HUDEP-2 (cell line): ENCODE results near the gene FBXW9.

ENCODE experiments used
- DNase-seq, 76 experiments: peaks; one replicate each; lab custom pipeline; 2025; ENCODE audit not compliant: unreplicated experiment in 76 of 76; lab: John Stamatoyannopoulos, UW

The FBXW9 gene

DNA sequence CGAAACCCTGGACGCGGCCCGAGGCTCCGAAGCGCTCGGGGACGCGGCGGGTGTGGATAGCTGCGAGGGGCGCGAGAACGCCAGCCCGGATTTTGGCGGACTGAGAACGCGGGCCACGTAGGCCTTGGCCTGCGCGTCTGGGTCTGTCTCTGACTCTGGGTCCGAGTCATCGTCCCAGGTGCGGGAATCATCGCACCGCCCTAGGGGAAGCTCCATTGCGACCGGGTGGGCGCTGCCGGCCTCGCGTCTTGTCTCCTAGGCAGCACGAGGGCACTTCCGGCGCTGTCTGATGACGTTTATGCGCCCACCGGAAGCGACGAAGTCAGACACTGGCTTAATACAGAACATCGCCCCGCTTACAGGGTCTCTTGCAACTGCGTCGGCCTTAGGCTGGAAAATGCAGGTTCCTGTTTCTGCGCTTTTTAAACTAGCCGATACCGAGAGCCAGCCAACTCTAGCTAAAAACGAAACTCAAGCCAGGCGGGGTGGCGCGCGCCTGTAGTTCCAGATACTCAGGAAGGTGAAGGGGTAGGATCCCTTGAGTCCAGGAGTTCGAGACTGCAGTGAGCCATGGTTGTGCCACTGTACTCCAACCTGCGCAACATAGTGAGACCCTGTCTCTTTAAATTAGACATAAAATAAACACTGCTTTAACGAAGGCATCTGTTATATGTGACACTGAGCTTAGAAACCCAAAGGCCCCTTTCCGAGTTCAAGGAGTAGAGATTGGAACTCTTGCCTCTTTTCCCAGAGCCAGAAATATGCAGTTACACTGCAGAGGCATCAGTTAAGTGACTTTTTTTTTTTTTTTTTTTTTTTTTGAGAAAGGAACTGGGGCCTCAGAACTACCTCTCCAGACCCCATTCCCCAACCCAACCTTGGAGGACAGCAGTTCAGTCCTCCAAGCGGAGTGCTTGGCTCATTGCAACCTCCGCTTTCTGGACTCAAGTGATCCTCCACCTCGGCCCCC is at the start of gene FBXW9:
Gene FBXW9 (minus strand): TSS at position 266 of the 970 bp plus-strand sequence. CDS start 50 bp downstream, at position 216.
- DNase-seq, result peak; percentile 51 to 97 (median 93)

DNA sequence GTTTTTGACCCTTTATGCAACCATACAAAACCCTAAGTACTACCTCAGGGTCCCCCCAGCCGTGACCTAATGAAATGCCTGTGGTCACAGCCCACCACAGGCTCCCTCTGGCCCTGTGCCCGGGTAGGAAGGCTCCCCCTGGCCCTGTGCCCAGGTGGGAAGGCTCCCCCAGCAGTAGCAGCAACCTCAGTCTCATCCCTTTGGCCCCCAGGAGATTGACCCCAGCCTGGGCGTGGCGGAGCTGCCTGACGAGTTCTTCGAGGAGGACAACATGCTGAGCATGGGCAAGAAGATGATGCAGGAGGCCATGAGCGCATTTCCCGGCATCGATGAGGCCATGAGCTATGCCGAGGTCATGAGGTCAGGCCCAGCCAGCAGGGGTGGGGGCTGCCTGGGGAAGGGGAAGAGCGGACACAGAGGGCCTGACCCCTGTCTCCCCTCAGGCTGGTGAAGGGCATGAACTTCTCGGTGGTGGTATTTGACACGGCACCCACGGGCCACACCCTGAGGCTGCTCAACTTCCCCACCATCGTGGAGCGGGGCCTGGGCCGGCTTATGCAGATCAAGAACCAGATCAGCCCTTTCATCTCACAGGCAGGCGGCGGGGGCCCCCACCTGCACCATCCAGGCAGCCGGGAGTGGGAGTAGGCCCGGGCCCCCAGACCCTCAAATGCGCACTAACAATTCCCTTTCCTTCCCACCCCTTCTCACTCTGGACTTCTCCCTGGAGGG is 48.9 kb upstream of the FBXW9 start:
- DNase-seq, result no peak

DNA sequence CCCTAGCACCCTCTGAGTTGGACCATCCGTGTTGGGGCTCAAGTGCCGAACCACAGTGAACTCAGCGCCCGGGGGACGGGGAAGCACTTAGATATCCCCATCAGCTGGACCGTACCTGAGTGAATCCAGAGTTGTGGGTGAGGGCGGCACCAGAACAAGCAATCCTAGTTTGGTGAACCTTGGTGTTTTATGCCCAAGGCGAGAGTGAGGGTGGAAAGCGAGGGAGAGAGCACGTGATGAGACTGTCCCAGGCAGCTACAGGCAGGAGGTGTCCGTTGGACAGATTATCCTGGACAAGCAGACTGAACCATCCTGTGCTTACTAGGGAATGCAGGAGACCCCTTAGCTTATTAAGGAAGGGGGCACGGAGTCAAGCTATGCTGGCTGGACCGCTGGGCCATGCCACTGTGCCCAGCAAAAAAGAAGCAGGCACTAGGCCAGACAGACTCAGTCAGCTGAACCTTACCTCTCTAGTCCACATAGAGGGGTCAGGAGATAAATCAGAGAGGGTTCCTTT is 41.5 kb upstream of the FBXW9 start:
- no peak for DNase-seq

DNA sequence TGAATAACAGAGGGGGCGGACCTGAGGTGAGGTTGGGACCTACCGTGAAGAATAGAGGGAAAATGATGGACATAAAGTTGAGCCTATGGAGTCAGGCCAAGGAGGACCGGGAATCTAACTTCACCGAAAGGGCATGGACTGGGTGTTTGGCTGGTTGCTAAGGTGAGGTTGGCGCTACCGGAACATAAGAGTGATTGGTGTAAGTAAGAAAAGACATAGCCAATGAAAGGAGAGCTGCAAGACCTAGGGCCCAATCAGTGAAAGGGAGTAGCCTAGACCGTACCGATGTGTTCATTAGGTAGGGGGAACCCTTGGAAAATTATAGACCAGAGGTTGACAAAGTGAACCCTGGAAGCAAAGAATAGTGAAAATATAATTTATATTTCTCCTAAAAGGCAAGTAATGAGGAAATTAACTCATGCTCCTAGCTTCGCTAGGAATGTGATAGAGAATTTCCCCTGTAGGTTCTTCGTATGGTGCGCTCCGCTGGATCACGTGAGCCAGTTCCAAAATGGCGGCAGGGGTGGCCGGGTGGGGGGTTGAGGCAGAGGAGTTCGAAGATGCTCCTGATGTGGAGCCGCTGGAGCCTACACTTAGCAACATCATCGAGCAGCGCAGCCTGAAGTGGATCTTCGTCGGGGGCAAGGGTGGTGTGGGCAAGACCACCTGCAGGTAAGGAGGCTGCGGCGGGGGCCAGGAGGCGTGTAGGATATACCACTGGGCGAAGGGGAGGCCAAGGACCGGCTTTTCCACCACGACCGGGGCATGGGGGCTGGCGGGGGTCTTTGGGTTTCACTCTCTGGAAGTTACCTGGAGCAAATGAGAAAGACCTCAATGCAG is 40.8 kb upstream of the FBXW9 start, which contains the start of gene GET3:
Gene GET3 (plus strand): TSS at position 503 of the 840 bp plus-strand sequence. CDS start 9 bp downstream, at position 512.
- DNase-seq, result peak in 75 of 76 experiments; percentile 86 to 100 (median 99)

DNA sequence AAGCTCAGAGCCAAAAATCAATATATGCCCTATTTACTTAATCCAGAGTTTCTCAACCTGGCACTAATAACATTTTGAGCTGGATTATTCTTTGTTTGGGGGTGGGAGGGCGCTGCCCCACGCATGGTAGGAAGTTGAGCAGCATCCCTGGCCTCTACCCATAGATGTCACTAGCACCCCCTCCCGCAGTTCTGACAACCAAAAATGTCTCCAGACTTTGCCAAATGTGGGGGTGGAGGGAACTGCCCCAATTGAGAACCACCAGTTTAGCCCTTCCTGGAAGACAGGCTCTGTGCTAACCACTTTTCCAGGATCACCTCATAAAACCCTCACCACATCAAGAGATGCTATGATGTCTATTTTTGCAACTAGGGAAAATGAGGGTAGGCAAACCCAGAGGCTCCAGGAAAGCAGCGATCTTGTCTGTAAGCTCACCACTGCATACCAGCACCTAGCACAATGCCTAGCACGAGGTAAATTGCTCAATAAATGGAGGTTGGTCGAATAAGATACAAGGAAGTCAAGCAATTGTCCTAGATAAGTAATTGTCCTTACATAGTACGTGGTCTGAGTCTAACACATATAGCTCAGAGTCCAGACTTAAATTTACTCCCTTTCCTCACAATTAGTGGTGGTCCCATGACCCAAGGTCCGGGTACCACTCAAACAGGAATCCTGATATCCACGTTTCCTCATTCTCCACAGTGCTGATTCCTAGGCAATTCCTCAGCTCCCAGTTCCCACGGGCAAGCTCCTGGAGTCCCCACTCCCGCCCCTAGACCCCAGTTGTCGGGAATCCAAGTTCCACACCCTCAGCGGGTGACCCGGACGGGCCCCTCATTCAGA is 37.2 kb upstream of the FBXW9 start:
- DNase-seq, result peak in 70 of 76 experiments; percentile 34 to 89 (median 67)

DNA sequence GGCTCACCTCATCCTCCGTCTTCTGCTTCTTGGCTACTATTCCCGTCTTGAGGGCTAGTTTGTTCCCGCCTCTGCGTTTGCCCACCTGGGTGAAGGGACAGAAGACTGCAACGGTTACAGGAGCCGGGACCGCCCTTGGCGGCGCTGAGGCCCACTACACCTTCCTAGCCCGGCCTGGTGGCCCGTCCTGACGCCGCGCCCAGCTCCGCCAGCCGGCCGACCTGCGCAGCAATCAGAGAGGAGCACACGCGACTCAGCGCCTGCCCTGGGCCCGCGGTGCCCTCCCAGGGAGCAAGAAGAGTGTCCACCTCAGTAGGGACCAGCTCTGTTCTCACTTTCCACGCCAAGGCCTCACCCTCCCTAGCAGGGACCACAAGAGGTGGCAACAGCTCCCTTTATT is 34.9 kb upstream of the FBXW9 start:
- DNase-seq, result no peak

DNA sequence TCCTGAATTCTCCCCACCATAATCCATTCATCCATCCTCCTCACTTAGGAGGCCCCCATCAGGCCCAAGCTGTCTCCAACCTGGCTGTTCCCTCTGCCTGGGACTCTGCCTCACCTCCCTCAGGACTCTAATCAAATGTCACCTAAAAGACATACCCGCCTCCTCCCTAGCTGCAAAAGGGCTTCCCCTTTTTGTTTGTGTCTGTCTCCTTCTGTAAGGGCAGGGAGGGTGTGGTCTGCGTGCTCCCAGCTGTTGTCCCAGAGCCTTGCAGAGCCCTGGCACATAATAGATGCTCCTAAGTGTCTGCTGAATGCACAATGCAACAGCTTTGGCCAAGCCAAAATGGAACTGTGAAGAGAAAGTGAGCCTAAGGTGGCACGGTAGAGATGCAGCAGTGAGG is 33.6 kb upstream of the FBXW9 start:
- DNase-seq, result peak in 20 of 76 experiments; percentile 13 to 60 (median 30)

DNA sequence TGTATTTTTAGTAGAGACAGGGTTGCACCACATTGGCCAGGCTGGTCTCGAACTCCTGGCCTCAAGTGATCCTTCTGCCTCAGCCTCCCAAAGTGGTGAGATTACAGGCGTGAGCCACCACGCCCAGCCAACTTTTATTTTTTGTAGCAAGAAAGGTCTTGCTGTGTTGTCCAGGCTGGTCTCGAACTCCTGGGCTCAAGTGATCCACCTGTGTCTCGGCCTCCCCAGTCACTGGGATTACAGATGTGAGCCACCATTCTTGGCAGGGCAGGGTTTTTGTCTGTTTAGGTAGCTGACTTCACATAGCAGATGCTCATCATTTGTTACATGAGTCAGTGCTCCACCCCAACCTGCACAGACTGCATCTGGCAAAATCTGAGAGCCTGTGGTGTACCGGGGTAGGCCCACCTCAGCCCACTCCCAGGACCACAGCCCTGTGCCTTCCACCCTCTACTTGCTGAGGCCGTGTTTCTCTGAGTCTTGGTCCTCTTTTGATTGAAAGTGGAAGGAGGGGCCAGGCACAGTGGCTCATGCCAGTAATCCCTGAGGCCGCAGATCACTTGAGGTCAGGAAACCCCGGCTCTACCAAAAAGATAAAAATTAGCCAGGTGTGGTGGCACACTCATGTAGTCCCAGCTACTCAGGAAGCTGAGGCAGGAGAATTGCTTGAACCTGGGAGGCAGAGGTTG is 31.5 kb upstream of the FBXW9 start:
- DNase-seq, result no peak

DNA sequence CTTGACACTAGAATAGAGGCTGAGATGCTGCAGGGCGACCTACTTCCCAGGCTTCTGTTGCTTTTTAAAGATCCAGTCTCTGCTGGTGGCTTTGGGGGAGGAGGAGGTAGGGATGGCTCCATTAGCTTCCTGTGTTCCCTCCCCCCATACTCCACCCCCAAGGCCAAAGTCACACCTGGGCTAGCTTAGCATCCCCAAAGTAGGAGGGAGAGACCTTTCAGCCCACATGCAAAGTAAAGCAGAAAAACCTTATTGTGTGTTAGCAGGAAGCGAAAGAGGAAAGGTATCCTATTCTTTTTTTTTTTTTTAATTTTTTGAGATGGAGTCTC is 30.5 kb upstream of the FBXW9 start:
- DNase-seq, result no peak

DNA sequence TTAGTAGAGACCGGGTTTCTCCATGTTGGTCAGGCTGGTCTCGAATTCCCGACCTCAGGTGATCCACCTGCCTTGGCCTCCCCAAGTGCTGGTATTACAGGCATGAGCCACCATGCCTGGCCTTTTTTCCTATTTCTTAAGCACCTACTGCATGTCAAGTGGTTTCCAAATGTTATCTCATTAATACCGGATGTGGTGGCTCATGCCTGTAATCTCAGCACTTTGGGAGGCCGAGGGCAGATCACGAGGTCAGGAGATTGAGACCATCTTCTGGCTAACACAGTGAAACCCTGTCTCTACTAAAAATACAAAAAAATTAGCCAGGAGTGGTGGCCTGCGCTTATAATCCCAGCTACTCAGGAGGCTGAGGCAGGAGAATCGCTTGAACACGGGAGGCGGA is 29.2 kb upstream of the FBXW9 start:
- DNase-seq, result peak in 28 of 76 experiments; percentile 19 to 78 (median 33)

DNA sequence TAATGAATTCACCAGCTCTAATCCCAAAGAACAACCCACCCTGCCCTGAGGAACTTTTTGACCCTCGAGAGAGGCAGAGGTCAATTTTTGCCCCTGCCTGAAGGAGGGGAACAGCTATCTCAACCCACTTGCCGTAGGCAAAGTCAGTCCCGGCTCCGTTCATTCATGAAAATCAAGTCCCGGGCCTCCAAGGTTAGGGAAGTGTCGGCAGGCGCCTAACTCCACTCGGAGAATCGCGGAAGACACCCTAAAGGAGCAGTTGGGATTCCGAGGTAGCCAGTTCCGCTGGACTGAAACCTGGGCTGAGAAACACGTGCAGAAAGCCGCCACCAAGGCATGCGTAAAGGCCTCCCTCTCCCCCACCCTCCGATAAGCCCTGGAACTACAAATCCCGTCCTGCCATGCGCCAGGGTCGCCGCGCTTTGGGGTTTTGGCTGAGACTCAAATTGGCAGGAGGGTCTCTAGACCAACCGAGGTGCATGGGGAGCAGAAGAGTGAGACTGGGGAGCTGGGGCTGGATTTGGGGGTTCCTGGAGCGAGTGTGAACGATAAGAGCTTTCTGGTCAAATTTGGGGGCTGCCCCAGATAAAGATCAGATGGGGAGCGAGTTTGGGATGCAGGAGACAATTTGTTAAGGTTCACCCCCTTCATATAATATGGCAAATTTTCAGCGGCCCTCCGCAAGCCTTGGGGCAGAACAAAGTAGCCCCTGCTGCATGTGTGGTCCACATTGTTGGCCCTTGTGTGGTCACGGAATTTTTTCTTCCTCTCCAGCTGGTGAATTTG is 27.4 kb upstream of the FBXW9 start, which contains the start of gene TNPO2:
Gene TNPO2 (minus strand): TSS at position 292 of the 786 bp plus-strand sequence. CDS start 2,955 bp downstream, outside the sequence.
- peak in 69 of 76 experiments; percentile 26 to 82 (median 69) for DNase-seq

DNA sequence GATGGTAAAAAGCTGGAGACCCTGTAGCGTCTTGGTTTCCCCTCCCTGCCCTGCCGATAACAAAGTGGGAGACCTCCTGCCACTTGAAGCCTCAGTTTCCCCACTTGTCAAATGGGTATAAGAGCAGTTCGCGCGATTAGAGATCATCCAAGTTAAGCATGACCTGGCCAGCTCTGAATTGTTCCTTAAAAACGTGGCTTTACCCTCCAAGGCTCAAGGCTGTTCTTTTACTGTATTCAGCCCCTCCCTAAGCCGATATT is 26.9 kb upstream of the FBXW9 start:
- peak in 9 of 76 experiments; percentile 8 to 71 (median 38) for DNase-seq

DNA sequence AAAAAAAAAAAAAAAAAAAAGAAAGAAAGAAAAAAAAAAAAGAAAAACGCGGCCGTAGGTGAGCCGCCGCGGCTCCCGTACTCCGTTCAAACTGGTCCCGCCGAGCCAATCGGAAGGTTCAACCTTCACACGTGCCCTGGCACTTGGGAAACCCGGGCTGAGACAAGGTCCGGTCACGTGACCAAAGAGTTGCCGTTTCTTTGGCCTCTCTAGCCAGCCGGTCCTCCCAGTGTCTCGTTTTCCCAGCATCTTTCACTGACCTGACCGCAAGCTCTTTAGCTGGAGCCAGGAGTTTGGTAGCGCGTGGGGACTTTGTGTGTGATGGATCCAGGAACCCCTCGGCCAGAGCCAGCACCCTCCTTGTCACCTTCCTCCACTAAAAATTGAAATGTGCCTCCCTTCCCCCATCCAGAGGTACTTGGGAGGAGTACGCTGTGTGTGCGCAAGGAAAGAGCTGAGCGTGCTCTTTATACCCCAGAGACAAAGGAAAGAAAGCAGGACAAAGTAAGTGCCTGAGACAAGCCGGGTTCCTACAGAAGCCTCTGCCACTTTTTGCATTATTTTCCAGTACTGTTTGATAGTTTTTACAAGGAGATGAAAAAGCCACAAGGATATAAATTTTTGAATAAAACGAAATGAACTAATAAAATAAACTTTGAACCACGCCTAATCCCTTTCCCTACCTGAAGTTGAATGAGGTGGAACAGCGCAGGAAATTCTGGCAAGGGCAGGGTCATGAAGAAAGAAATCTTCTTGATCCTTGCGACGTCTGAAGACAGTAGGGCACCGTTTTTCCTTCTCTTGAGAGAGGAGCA is 26.3 kb upstream of the FBXW9 start:
- peak in 75 of 76 experiments; percentile 89 to 100 (median 98) for DNase-seq

DNA sequence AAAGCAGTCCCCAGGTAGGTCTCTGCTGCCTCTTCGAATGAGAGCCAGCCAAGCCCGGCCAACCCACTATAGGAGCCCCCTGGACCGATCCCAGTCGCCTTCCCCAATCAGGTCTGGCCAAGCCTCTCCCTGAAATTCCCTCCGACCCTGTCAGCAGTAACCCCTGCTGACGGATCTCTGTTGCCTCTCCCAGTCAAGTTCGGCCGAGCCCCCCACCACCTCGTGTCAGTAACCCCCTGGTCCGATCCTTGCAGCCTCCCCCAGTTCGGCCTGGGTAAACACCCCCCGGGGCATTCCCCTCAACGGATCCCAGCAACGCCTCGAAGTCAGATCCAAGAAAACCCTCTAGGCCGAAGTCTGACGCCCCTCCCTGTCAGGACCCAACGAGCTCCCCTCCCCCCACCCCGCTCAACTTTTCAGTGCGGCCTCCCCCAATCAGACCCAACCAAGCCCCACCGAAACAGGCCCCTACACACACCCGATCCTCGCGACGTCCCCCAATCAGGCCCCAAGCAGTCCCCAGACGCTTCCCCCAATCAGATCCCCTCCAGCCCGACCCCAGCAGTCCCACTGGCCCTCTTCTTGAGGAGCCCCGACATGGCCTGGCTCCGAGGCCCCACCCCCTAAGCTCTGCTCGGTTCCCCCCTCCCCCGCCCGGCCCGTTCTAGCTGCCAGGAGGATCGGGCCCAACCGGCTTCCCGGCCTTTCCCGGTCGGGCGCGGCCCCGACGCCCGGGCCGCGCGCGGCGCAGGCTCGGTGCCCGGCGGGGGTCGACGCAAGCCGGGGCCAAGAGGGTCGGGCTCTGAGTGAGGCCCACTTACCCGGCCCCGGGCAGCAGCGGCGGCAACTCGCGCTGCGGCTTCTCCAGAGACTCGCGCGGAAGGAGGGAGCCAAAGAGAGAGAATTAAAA is 25.5 kb upstream of the FBXW9 start:
- DNase-seq, result peak in 47 of 76 experiments; percentile 19 to 75 (median 51)

DNA sequence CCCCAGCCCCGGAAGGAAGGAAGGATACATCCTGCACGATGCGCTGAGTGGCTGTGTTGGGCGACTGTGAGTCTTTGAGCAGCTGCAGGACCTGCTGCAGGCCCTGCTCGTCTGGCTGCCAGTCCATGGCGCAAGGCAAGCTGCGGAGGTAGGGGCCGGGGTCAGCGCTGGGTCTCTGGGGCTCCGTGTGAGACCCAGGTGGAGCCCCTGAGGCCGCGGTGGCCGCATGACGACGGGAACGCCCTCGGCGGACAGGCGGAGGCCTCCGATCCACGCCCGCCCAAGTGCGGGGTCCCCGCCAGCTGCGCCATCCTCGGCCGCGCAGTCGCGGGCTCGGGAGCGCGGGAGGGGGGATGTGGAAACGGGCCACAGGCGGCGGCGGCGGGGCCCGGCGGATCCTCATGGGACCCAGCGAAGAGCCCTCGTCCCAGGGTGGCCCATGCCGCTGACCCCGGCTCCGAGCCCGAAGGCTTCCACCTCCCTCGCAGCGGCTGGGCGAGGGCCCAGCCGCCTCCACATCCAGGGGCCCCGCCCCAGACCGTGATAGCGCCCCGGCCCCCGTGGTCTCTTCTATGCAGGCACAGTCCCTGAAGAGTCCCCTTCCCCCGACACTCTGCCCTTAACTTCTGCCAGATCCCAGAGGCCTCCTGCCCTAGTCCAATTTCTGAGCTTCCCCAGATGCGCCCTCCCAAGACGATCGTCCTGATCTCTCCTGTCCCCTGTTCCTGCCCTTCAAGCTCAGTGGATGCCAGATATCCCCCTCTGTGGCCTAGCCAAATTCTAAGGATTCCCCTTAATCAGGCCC is 24.6 kb upstream of the FBXW9 start:
- DNase-seq, result peak in 30 of 76 experiments; percentile 12 to 62 (median 34)
